Upper lobe of left lung (tissue), 6 donors: ENCODE results near the gene TMEM108. TPM values are rescaled to one million over a fixed set of nuclear protein-coding genes. Genes with fewer than 3 reads are reported as not detected.
"Not testable (repeated sequence)": the region's sequence is repeated elsewhere in the genome, so short reads cannot be mapped to it uniquely, and the experiment has no call there.

ENCODE experiments used
- ATAC-seq, 2 donors: fragments of 200-7000 bp; cut with Tn5 transposase; one replicate each; pipeline ENCODE4 v1.9.1; 2022; ENCODE audit warnings: mild to moderate bottlenecking in 2 of 2, moderate library complexity in 2 of 2; ENCODE audit not compliant: low FRiP score in 2 of 2
- DNase-seq, 2 donors: peaks; one replicate each; pipeline ENCODE4 v3.0.0-alpha.2; 2019 to 2020
- H3K27ac ChIP-seq, 4 donors: fragments of 200-600 bp; sonication (generic); one replicate each; pipeline ENCODE4 v1.5.1; 2016 to 2019
- H3K27me3 ChIP-seq, 4 donors: fragments of 200-600 bp; sonication (generic); one replicate each; pipeline ENCODE4 v1.5.1; 2017 to 2019
- H3K36me3 ChIP-seq, 4 donors: fragments of 200-600 bp; sonication (generic); one replicate each; pipeline ENCODE4 v1.5.1; 2016 to 2019
- H3K4me1 ChIP-seq, 4 donors: fragments of 200-600 bp; sonication (generic); one replicate each; pipeline ENCODE4 v1.5.1; 2018 to 2019
- H3K4me3 ChIP-seq, 4 donors: fragments of 200-600 bp; sonication (generic); one replicate each; pipeline ENCODE4 v1.5.1; 2017 to 2019; ENCODE audit warnings: mild to moderate bottlenecking in 2 of 4, moderate library complexity in 1 of 4
- H3K9me3 ChIP-seq, 4 donors: fragments of 200-600 bp; sonication (generic); one replicate each; pipeline ENCODE4 v1.5.1; 2018 to 2019
- EP300 ChIP-seq, 4 donors: sonication (generic); formaldehyde crosslinking; IDR thresholded peaks; one replicate each; pipeline ENCODE4 v1.5.1; 2017; ENCODE audit warnings: antibody characterized with exemption in 4 of 4, control low read depth in 2 of 4
- POLR2A ChIP-seq, 4 donors: fragments of 450-650 bp; IDR thresholded peaks; one replicate each; pipeline ENCODE4 v1.5.1; 2016 to 2017; ENCODE audit warnings: antibody characterized with exemption in 4 of 4, mild to moderate bottlenecking in 2 of 4
- POLR2AphosphoS5 ChIP-seq, 2 donors: sonication (generic); formaldehyde crosslinking; IDR thresholded peaks; one replicate each; pipeline ENCODE4 v1.5.1; 2017; ENCODE audit warnings: antibody characterized with exemption in 2 of 2
- WGBS, 2 donors: methylation state at CpG; one replicate each; pipeline ENCODE4 v1.1.5; 2017 to 2018; 5-methylcytosine and 5-hydroxymethylcytosine counted together
- total RNA-seq, 6 donors: library from RNA; depleted of rRNA in 4 of 6; stranded (reverse); fragments of >200 nt in 4 of 6; gene quantifications; one replicate each; pipeline versions ENCODE4 v1.1.0 to v1.2.1, GENCODE V29; 2016 to 2021
- TF ChIP-seq, protein P1 (sequence below), 6 experiments: fragments of 450-650 bp in 4 of 6; fragments of 200-600 bp in 2 of 6; sonication (generic) in 2 of 6; IDR thresholded peaks; one replicate each; pipeline ENCODE4 v1.5.1; 2016 to 2019; ENCODE audit warnings: antibody characterized with exemption in 6 of 6
- donor health status: DM: no; HTN: no; CAD: no; lungs with moderate emphysema.
- donor health status: DM: no; HTN: yes; CAD: no; lungs with severe emphysema.

TMEM108 gene
- total RNA-seq, 6 donors from 2014 or later, result 3.1 to 13.0 (median 7.9) TPM

DNA sequence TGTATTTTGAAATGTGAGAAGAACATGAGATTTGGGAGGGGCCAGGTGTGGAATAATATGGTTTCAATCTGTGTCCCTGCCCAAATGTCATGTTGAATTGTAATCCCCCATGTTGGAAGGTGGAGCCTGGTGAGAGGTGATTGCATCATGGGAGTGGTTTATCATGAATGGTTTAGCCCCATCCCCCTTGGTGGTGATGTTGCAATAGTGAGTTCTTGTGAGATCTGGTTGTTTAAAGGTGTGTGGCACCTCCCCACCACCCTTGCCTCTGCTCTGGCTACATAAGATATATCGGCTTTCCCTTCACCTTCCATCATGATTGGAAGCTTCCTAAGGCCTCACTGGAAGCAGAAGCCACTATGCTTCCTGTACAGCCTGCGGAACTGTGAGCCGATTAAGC lies 23.9 kb upstream of the TMEM108 start:
- H3K27ac ChIP-seq, result no peak overlapping the region
- no peak overlapping the region for H3K4me3 ChIP-seq
- H3K4me1 ChIP-seq, result no peaks in the 10 kb centered on the region
- no peaks in the 10 kb centered on the region for H3K36me3 ChIP-seq
- DNase-seq (peak in 1 of 2 donors; percentile 25), ATAC-seq (no peak)
- H3K27me3 ChIP-seq, result no peaks in the 10 kb centered on the region
- 92 to 97% methylated on average over 3 of the region's 3 CpGs for WGBS, 2 donors
- TF ChIP-seq, protein P1, sequence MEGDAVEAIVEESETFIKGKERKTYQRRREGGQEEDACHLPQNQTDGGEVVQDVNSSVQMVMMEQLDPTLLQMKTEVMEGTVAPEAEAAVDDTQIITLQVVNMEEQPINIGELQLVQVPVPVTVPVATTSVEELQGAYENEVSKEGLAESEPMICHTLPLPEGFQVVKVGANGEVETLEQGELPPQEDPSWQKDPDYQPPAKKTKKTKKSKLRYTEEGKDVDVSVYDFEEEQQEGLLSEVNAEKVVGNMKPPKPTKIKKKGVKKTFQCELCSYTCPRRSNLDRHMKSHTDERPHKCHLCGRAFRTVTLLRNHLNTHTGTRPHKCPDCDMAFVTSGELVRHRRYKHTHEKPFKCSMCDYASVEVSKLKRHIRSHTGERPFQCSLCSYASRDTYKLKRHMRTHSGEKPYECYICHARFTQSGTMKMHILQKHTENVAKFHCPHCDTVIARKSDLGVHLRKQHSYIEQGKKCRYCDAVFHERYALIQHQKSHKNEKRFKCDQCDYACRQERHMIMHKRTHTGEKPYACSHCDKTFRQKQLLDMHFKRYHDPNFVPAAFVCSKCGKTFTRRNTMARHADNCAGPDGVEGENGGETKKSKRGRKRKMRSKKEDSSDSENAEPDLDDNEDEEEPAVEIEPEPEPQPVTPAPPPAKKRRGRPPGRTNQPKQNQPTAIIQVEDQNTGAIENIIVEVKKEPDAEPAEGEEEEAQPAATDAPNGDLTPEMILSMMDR (IDR thresholded peaks at IDR 0.05), result no peak
- no peak for TF ChIP-seq EP300 (IDR thresholded peaks at IDR 0.05)
- no peak for TF ChIP-seq POLR2A (IDR thresholded peaks at IDR 0.05)
- no peak for TF ChIP-seq POLR2AphosphoS5 (IDR thresholded peaks at IDR 0.05)
- H3K9me3 ChIP-seq, result peaks cover 0 to 7% (median 3%) of the 10 kb centered on the region in 4 donors

DNA sequence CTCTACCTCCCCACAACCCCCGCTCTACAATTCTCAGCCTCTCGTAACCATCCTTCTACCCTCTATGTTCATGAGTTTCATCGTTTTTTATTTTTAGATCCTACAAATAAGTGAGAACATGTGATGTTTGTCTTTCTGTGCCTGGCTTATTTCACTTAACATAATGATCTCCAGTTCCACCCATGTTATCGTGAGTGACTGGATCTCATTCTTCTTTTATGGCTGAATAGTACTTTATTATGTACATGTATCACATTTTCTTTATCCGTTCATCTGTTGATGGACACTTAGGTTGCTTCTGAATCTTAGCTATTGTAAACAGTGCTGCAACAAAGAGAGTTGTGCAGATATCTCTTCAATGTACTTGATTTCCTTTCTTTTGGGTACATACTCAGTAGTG lies 22.6 kb upstream of the TMEM108 start:
- not testable (repeated sequence) for ATAC-seq, H3K9me3 ChIP-seq, DNase-seq, H3K36me3 ChIP-seq, H3K27ac ChIP-seq, H3K27me3 ChIP-seq, H3K4me1 ChIP-seq, H3K4me3 ChIP-seq
- WGBS, 2 donors, result 90 to 92% methylated on average over 5 of the region's 5 CpGs

DNA sequence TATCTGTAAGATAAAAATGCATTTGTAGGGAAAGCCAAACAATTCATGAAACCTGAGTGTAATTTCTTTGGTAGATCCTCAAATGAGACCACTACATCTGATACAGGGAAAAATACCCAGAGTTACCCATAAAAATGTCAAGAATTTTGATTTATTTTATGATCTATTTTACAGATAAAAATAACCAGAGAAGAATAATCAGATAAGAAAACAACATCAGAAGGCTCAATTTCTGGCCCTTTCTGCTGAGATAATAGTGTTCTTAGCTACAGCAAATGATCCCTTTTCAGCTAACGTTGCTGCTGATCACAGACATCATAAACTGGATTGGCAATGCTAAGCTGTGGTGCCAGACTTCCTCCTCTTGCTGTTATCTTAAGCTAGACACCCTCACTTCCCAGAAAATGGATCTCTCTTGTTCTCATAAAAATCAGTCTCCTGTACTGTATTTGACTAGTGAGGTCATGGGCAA lies 21.3 kb upstream of the TMEM108 start:
- ATAC-seq, result no peak
- no peak for DNase-seq
- WGBS, 2 donors, result 20 to 45% methylated on average over 1 of the region's 1 CpG
- peaks cover 0 to 2% (median 0%) of the 10 kb centered on the region in 4 donors for H3K9me3 ChIP-seq
- TF ChIP-seq POLR2A (IDR thresholded peaks at IDR 0.05), result no peak
- TF ChIP-seq, protein P1 (IDR thresholded peaks at IDR 0.05), result no peak
- no peak for TF ChIP-seq EP300 (IDR thresholded peaks at IDR 0.05)
- TF ChIP-seq POLR2AphosphoS5 (IDR thresholded peaks at IDR 0.05), result no peak
- H3K36me3 ChIP-seq, result no peaks in the 10 kb centered on the region
- no peak overlapping the region for H3K4me3 ChIP-seq
- no peaks in the 10 kb centered on the region for H3K4me1 ChIP-seq
- H3K27me3 ChIP-seq, result no peaks in the 10 kb centered on the region
- no peak overlapping the region for H3K27ac ChIP-seq

DNA sequence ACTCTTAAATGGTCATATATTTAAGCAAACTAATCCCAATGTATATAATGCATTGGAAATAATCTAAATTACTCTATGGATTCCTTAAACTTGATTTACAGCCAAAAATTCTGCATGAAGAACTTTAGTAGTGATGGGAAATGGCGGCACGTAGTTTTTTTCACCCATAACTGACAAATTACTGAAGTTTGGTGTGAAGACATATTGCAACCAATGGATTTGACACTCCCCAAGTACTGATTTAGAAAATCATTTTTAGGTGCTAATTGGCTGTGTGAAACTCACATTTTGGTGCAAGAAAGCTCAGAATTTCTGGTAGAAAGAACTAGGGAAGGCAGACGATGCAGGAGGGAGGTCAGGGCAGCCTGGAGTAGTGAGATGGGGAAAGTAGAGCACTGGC lies 19.3 kb upstream of the TMEM108 start:
- H3K9me3 ChIP-seq, result no peaks in the 10 kb centered on the region
- ATAC-seq (no peak), DNase-seq (no peak)
- H3K4me3 ChIP-seq, result no peak overlapping the region
- H3K4me1 ChIP-seq, result no peaks in the 10 kb centered on the region
- no peak overlapping the region for H3K27ac ChIP-seq
- TF ChIP-seq POLR2AphosphoS5 (IDR thresholded peaks at IDR 0.05), result no peak
- H3K36me3 ChIP-seq, result no peaks in the 10 kb centered on the region
- H3K27me3 ChIP-seq, result no peaks in the 10 kb centered on the region
- WGBS, 2 donors, result 95 to 96% methylated on average over 3 of the region's 3 CpGs

DNA sequence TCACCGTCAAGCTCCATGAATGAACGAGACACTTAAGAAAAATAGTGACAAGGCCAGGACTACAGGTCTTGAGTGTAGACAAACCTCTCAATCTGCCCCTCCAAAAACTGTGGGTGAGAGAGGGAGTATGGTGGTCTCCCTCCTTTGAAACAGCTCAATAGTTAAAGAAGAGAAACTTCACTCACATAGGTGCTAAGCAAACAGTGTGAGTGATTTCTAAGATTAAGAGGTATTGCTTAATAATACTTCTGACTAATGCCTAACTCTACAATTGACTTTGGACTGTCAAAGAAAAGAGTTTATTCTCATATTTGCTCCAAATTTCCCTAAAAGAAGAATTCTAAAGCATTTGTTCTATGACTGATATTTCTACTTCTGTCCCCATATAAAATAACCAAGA lies 17.0 kb upstream of the TMEM108 start:
- 51 to 58% methylated on average over 2 of the region's 2 CpGs for WGBS, 2 donors
- H3K27ac ChIP-seq, result no peak overlapping the region
- no peaks in the 10 kb centered on the region for H3K27me3 ChIP-seq
- DNase-seq, result no peak
- H3K4me1 ChIP-seq, result no peaks in the 10 kb centered on the region
- no peak overlapping the region for H3K4me3 ChIP-seq
- H3K9me3 ChIP-seq, result no peaks in the 10 kb centered on the region
- ATAC-seq, result no peak
- no peaks in the 10 kb centered on the region for H3K36me3 ChIP-seq
- no peak for TF ChIP-seq EP300 (IDR thresholded peaks at IDR 0.05)
- no peak for TF ChIP-seq POLR2AphosphoS5 (IDR thresholded peaks at IDR 0.05)

DNA sequence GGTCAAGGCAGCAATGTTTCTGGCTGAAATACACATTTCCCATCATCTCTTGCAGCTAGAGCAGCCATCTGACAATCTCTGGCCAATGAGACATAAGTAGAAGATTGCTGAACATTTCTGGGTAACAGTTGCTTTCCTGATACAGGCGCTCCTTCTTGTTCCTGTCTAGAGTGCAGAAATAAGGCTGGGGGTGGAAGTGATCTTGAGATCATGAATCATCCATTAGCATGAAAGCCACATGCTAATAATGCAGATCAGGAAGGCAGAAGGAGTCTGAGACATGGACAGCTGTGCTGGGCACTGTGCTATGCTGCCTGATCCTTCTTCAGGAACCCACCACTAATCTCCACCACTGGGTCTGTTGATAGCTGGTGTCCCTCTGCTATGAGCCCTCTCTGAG lies 14.8 kb upstream of the TMEM108 start:
- DNase-seq, result no peak
- no peaks in the 10 kb centered on the region for H3K36me3 ChIP-seq
- 86 to 96% methylated on average over 1 of the region's 1 CpG for WGBS, 2 donors

More for the DNA sequence above, 14.8 kb upstream of the TMEM108 start:
- H3K4me3 ChIP-seq, result no peak overlapping the region
- ATAC-seq, result no peak
- no peaks in the 10 kb centered on the region for H3K27me3 ChIP-seq
- H3K27ac ChIP-seq, result no peak overlapping the region
- TF ChIP-seq EP300 (IDR thresholded peaks at IDR 0.05) (no peak), POLR2AphosphoS5 (IDR thresholded peaks at IDR 0.05) (no peak), POLR2A (IDR thresholded peaks at IDR 0.05) (no peak)
- TF ChIP-seq, protein P1 (IDR thresholded peaks at IDR 0.05), result no peak
- no peaks in the 10 kb centered on the region for H3K9me3 ChIP-seq
- no peaks in the 10 kb centered on the region for H3K4me1 ChIP-seq
